Osteocyte (in vitro differentiated cells): Measurements from ENCODE around the gene PROX1. TPM values are rescaled to one million over a fixed set of nuclear protein-coding genes. Genes with fewer than 3 reads are reported as not detected.

ENCODE experiments used
- DNase-seq: peaks from one replicate; pipeline ENCODE4 v3.0.0; 2021; ENCODE audit warnings: mixed read lengths; ENCODE audit not compliant: unreplicated experiment; ENCODE audit errors: extremely low spot score
- H3K27ac Mint-ChIP-seq: one replicate; pipeline ENCODE4 v1.8.0; 2021; ENCODE audit warnings: mild to moderate bottlenecking, mixed read lengths; ENCODE audit not compliant: unreplicated experiment
- H3K27me3 Mint-ChIP-seq: one replicate; pipeline ENCODE4 v1.8.0; 2021; ENCODE audit warnings: mixed read lengths; ENCODE audit not compliant: unreplicated experiment
- H3K36me3 Mint-ChIP-seq: one replicate; pipeline ENCODE4 v1.8.0; 2021; ENCODE audit warnings: mixed read lengths; ENCODE audit not compliant: unreplicated experiment
- H3K4me1 Mint-ChIP-seq: one replicate; pipeline ENCODE4 v1.8.0; 2021; ENCODE audit warnings: mixed read lengths; ENCODE audit not compliant: unreplicated experiment
- H3K4me3 Mint-ChIP-seq: one replicate; pipeline ENCODE4 v1.8.0; 2021; ENCODE audit warnings: mild to moderate bottlenecking, moderate library complexity, mixed read lengths; ENCODE audit not compliant: unreplicated experiment
- H3K9me3 Mint-ChIP-seq: one replicate; pipeline ENCODE4 v1.8.0; 2021; ENCODE audit warnings: mixed read lengths; ENCODE audit not compliant: unreplicated experiment
- total RNA-seq: library from RNA; stranded (reverse); gene quantifications from 2 replicates; pipeline ENCODE4 v1.2.1, GENCODE V29; 2021
- TF ChIP-seq, protein P1 (sequence below): fragments of 200-600 bp; sonication (generic); IDR thresholded peaks from 2 replicates; pipeline ENCODE4 v1.5.0; 2021; ENCODE audit warnings: antibody characterized with exemption, mild to moderate bottlenecking, moderate library complexity

Gene PROX1
- total RNA-seq, 1 donor from 2014 or later: 0.32 TPM

DNA sequence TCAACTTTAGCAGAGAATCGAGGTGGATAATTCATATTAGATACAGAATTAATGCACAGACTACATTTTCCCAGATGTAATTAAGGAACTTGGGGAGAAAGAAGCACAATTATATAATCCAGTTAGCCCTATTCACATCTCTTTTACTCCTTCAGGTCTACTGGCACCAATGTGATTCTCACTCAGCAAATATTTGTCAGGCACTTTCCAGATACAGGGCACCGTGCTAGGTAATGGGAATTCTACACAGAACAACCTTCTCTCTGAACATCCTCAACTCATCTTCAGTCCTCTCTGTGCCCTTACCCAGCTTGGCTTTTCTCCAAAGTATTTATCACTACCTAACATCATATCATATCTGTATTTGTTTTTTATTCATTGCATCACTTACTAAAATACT lies 15.6 kb upstream of the PROX1 start:
- TF ChIP-seq, protein P1, sequence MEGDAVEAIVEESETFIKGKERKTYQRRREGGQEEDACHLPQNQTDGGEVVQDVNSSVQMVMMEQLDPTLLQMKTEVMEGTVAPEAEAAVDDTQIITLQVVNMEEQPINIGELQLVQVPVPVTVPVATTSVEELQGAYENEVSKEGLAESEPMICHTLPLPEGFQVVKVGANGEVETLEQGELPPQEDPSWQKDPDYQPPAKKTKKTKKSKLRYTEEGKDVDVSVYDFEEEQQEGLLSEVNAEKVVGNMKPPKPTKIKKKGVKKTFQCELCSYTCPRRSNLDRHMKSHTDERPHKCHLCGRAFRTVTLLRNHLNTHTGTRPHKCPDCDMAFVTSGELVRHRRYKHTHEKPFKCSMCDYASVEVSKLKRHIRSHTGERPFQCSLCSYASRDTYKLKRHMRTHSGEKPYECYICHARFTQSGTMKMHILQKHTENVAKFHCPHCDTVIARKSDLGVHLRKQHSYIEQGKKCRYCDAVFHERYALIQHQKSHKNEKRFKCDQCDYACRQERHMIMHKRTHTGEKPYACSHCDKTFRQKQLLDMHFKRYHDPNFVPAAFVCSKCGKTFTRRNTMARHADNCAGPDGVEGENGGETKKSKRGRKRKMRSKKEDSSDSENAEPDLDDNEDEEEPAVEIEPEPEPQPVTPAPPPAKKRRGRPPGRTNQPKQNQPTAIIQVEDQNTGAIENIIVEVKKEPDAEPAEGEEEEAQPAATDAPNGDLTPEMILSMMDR: no peak
- H3K9me3 Mint-ChIP-seq: no peaks in the 10 kb centered on the region

DNA sequence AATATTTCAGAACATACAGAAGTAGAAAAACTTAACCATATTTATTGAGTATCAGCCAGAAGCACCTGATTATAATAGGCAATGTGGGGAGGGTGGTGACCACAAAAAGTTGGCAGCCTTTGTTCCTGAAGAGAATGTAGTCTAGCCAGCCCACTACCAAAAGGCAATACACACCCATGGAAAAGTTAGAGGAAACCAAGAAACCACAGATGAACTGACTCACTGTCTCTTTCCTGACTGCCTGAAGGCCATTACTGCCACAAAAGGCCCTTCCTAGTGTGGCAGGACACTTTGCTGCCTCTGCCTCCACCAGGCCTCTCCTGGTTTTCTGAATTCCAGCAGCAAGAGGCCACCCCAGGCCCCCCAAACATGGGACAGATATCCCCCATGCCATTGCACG lies 14.6 kb upstream of the PROX1 start:
- Mint-ChIP-seq H3K36me3 (no peaks in the 10 kb centered on the region), H3K9me3 (no peaks in the 10 kb centered on the region), H3K27me3 (peaks cover 17% of the 10 kb centered on the region), H3K4me3 (no peak overlapping the region), H3K27ac (no peak overlapping the region), H3K4me1 (no peaks in the 10 kb centered on the region)
- TF ChIP-seq, protein P1: no peak
- DNase-seq: no peak

More for the DNA sequence above, 15.6 kb upstream of the PROX1 start:
- no peaks in the 10 kb centered on the region for H3K4me1 Mint-ChIP-seq
- no peaks in the 10 kb centered on the region for H3K36me3 Mint-ChIP-seq
- peaks cover 9% of the 10 kb centered on the region for H3K27me3 Mint-ChIP-seq
- no peak overlapping the region for H3K4me3 Mint-ChIP-seq
- DNase-seq: no peak
- H3K27ac Mint-ChIP-seq: no peak overlapping the region

GRCh38 chr1:213976665-213977485 lies 10.9 kb upstream of the PROX1 start:
- H3K9me3 Mint-ChIP-seq: no peaks in the 10 kb centered on the region
- H3K4me1 Mint-ChIP-seq: no peaks in the 10 kb centered on the region
- no peaks in the 10 kb centered on the region for H3K36me3 Mint-ChIP-seq
- peaks cover 40% of the 10 kb centered on the region for H3K27me3 Mint-ChIP-seq
- H3K27ac Mint-ChIP-seq: no peak overlapping the region
- no peak overlapping the region for H3K4me3 Mint-ChIP-seq
- TF ChIP-seq, protein P1: no peak
- DNase-seq: no peak

DNA sequence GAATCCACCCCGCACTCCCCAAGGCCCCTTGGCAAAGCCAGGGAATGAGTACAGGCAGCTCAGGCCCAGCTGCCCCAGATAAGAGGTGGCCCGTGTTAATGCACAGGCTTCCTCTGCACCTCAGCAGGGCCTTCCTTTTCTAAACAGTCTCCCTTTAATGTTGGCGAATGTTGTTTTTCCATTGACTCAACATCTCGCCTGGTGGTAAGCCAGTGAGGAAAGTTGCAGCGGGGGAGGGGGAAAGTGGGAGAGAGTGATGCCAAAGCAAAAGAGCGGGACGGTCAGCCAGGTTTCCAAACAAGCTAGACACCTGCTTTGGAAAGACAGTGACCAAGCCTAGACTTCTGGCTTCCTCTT lies 10.3 kb upstream of the PROX1 start:
- Mint-ChIP-seq H3K4me3 (no peak overlapping the region), H3K9me3 (no peaks in the 10 kb centered on the region), H3K27ac (no peak overlapping the region), H3K4me1 (no peaks in the 10 kb centered on the region), H3K27me3 (peaks cover 46% of the 10 kb centered on the region), H3K36me3 (no peaks in the 10 kb centered on the region)
- TF ChIP-seq, protein P1: no peak
- no peak for DNase-seq

GRCh38 chr1:213977909-213978308 lies 9.9 kb upstream of the PROX1 start:
- H3K4me3 Mint-ChIP-seq: no peak overlapping the region
- TF ChIP-seq, protein P1: no peak
- peaks cover 46% of the 10 kb centered on the region for H3K27me3 Mint-ChIP-seq
- no peaks in the 10 kb centered on the region for H3K4me1 Mint-ChIP-seq
- no peak for DNase-seq
- no peak overlapping the region for H3K27ac Mint-ChIP-seq
- no peaks in the 10 kb centered on the region for H3K9me3 Mint-ChIP-seq
- no peaks in the 10 kb centered on the region for H3K36me3 Mint-ChIP-seq
